DND-41 (cell line): Measurements from ENCODE around the gene GOSR1.

Source experiments
- ATAC-seq: fragments of 200-7000 bp; cut with Tn5 transposase; 3 replicates; pipeline ENCODE4 v1.9.1; 2021; ENCODE audit warnings: low read depth; ENCODE audit not compliant: insufficient read depth
- DNase-seq: peaks from one replicate; pipeline ENCODE4 v3.0.0-alpha.2; 2020
- H2AFZ ChIP-seq: 2 replicates; pipeline ENCODE4 v1.6.0; 2012; ENCODE audit warnings: low read depth, low read length
- H3K27ac ChIP-seq: 2 replicates; pipeline ENCODE4 v1.5.1; 2012; ENCODE audit warnings: low read length, inconsistent platforms
- H3K27me3 ChIP-seq: fragments of 200-600 bp; sonication (generic); 2 replicates; pipeline ENCODE4 v1.6.0; 2012; ENCODE audit warnings: low read length, mild to moderate bottlenecking, inconsistent platforms; ENCODE audit not compliant: insufficient read depth, poor library complexity
- H3K36me3 ChIP-seq: 2 replicates; pipeline ENCODE4 v1.5.1; 2012; ENCODE audit warnings: low read length, inconsistent platforms; ENCODE audit not compliant: insufficient read depth
- H3K4me1 ChIP-seq: 2 replicates; pipeline ENCODE4 v1.5.1; 2012; ENCODE audit warnings: mild to moderate bottlenecking, low read length; ENCODE audit not compliant: insufficient read depth
- H3K4me2 ChIP-seq: 2 replicates; pipeline ENCODE4 v1.6.0; 2012; ENCODE audit warnings: mild to moderate bottlenecking, moderate library complexity, low read length, inconsistent platforms; ENCODE audit not compliant: insufficient read depth
- H3K4me3 ChIP-seq, 2 experiments: fragments of 200-600 bp in 1 of 2; shearing (Covaris generic) in 1 of 2; 2 replicates each; pipeline ENCODE4 v1.5.1; 2012 to 2016; ENCODE audit warnings: inconsistent platforms in 2 of 2, low read length in 2 of 2, mild to moderate bottlenecking in 2 of 2, low read depth in 1 of 2, moderate library complexity in 1 of 2
- H3K79me2 ChIP-seq: 2 replicates; pipeline ENCODE4 v1.6.0; 2012; ENCODE audit warnings: low read length, inconsistent platforms; ENCODE audit not compliant: insufficient read depth
- H3K9ac ChIP-seq: 2 replicates; pipeline ENCODE4 v1.6.0; 2012; ENCODE audit warnings: low read depth, mild to moderate bottlenecking, inconsistent platforms, low read length, moderate library complexity
- H3K9me3 ChIP-seq: 2 replicates; pipeline ENCODE4 v1.5.1; 2012; ENCODE audit warnings: low read length, moderate library complexity, mild to moderate bottlenecking, inconsistent platforms; ENCODE audit not compliant: insufficient read depth, severe bottlenecking
- H4K20me1 ChIP-seq: 2 replicates; pipeline ENCODE4 v1.6.0; 2012; ENCODE audit warnings: low read length; ENCODE audit not compliant: insufficient read depth
- EZH2 ChIP-seq: IDR thresholded peaks from 3 replicates; pipeline ENCODE4 v1.6.1; 2012; ENCODE audit warnings: borderline replicate concordance, low read depth, mild to moderate bottlenecking, moderate library complexity, low read length, inconsistent platforms; ENCODE audit not compliant: severe bottlenecking
- TF ChIP-seq, protein P1 (sequence below): IDR thresholded peaks from 2 replicates; pipeline ENCODE4 v1.5.1; 2012; ENCODE audit warnings: borderline replicate concordance, low read length, moderate library complexity, mild to moderate bottlenecking; ENCODE audit not compliant: poor library complexity, severe bottlenecking; ENCODE audit errors: extremely low read depth

GOSR1 gene

DNA sequence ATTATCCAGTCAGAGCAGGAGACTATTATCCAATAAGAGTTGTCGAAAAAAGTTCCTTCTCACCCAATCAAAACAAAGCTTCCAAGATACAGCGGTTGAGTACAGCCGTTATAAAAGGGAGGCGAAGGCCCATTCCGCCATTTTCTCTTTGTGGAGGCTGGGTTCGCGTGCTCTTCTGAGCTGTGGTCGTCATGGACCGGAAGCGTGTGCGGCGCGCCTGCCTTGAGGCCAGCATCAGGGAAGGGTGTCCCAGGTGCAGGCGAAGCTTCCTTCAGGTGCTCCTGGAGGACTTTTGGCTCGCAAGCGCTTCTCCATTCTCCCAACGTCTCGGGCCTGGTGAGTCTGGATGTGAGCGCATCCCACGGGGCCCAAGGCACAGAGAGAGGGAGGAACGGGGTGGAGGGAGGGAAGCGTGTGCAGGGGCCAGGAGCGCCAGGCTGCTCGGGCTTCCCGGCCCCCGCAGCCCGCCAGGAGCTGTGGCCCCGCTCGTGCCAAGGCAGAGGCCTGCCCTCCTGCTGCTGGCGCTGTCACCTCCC is 99.2 kb downstream of the GOSR1 start:
- Histone ChIP-seq H2AFZ (no peak overlapping the region), H3K79me2 (no peaks in the 10 kb centered on the region), H3K4me3 (no peak overlapping the region), H3K27ac (no peak overlapping the region), H3K4me1 (no peaks in the 10 kb centered on the region), H3K27me3 (no peaks in the 10 kb centered on the region), H4K20me1 (no peaks in the 10 kb centered on the region; the same call in 1 of the 2 replicates), H3K4me2 (no peak overlapping the region), H3K9me3 (no peaks in the 10 kb centered on the region), H3K36me3 (no peaks in the 10 kb centered on the region), H3K9ac (no peak overlapping the region)
- DNase-seq (no peak), ATAC-seq (no peak)
- TF ChIP-seq, protein P1, sequence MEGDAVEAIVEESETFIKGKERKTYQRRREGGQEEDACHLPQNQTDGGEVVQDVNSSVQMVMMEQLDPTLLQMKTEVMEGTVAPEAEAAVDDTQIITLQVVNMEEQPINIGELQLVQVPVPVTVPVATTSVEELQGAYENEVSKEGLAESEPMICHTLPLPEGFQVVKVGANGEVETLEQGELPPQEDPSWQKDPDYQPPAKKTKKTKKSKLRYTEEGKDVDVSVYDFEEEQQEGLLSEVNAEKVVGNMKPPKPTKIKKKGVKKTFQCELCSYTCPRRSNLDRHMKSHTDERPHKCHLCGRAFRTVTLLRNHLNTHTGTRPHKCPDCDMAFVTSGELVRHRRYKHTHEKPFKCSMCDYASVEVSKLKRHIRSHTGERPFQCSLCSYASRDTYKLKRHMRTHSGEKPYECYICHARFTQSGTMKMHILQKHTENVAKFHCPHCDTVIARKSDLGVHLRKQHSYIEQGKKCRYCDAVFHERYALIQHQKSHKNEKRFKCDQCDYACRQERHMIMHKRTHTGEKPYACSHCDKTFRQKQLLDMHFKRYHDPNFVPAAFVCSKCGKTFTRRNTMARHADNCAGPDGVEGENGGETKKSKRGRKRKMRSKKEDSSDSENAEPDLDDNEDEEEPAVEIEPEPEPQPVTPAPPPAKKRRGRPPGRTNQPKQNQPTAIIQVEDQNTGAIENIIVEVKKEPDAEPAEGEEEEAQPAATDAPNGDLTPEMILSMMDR = no peak
- no peak for TF ChIP-seq EZH2
